MM.1S (cell line): ENCODE results near the gene LGALS8.

Source experiments
- EZH2 ChIP-seq: fragments of 300-600 bp; sonication (generic); optimal IDR thresholded peaks from 2 replicates; pipeline ENCODE3; 2017; ENCODE audit warnings: low read depth, mild to moderate bottlenecking, antibody characterized with exemption, low read length, mixed read lengths
- EZH2phosphoT487 ChIP-seq: fragments of 300-600 bp; sonication (generic); IDR thresholded peaks from 2 replicates; pipeline ENCODE4 v1.6.1; 2018; ENCODE audit warnings: antibody characterized with exemption, low read length
- TF ChIP-seq, protein P1 (sequence below): fragments of 300-600 bp; sonication (generic); IDR thresholded peaks from 2 replicates; pipeline ENCODE4 v1.5.1; 2016; ENCODE audit warnings: antibody characterized with exemption, low read length, mixed read lengths

DNA sequence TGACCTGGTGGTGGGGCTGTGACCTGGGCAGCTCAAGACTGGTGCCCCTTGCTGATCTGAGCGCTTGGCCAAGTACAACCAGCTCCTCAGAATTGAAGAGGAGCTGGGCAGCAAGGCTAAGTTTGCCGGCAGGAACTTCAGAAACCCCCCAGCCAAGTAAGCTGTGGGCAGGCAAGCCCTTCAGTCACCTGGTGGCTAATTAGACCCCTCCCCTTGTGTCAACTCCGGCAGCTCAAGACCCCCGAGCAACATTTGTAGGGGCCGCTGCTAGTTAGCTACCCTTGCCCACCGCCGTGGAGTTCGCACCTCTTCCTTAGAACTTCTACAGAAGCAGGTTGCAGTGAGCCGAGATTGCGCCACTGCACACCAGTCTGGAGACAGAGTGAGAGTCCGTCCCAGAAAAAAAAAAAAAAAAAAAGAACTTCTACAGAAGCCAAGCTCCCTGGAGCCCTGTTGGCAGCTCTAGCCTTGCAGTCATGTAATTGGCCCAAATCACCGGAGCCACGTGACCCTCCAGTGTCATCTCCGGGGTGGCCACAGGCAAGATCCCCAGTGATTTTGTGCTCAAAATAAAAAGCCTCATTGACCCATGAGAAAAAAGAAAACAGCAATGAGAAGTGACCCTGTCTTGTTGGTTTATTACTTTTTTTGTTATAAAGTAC, 39.3 kb upstream of the LGALS8 start:
- TF ChIP-seq, protein P1, sequence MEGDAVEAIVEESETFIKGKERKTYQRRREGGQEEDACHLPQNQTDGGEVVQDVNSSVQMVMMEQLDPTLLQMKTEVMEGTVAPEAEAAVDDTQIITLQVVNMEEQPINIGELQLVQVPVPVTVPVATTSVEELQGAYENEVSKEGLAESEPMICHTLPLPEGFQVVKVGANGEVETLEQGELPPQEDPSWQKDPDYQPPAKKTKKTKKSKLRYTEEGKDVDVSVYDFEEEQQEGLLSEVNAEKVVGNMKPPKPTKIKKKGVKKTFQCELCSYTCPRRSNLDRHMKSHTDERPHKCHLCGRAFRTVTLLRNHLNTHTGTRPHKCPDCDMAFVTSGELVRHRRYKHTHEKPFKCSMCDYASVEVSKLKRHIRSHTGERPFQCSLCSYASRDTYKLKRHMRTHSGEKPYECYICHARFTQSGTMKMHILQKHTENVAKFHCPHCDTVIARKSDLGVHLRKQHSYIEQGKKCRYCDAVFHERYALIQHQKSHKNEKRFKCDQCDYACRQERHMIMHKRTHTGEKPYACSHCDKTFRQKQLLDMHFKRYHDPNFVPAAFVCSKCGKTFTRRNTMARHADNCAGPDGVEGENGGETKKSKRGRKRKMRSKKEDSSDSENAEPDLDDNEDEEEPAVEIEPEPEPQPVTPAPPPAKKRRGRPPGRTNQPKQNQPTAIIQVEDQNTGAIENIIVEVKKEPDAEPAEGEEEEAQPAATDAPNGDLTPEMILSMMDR, result no peak
- TF ChIP-seq EZH2 (no peak), EZH2phosphoT487 (no peak)
